HCT116 (cell line): ENCODE measurements around the gene TPH2.

Experiments used
- ATF3 ChIP-seq: IDR thresholded peaks from 2 replicates; pipeline ENCODE4 v1.6.1; 2012
- JUND ChIP-seq: IDR thresholded peaks from 2 replicates; pipeline ENCODE4 v1.6.1; 2012
- MAX ChIP-seq: IDR thresholded peaks from 2 replicates; pipeline ENCODE4 v1.6.1; 2012
- POLR2A ChIP-seq: IDR thresholded peaks from 2 replicates; pipeline ENCODE4 v1.7.0; 2011; ENCODE audit warnings: borderline replicate concordance; ENCODE audit not compliant: insufficient read depth, insufficient read length; ENCODE audit errors: extremely low read depth
- POLR2AphosphoS5 ChIP-seq: IDR thresholded peaks from 2 replicates; pipeline ENCODE4 v1.6.1; 2011; ENCODE audit warnings: mild to moderate bottlenecking, low read depth, low read length, moderate library complexity
- ZNF274 ChIP-seq: fragments of 200-500 bp; sonication (Bioruptor generic); IDR thresholded peaks from 2 replicates; pipeline ENCODE4 v1.6.1; 2014; ENCODE audit warnings: mild to moderate bottlenecking, low read depth, low read length, inconsistent platforms
- TF ChIP-seq, protein P1 (sequence below), 3 experiments: fragments of 200-600 bp in 1 of 3; sonication (generic) in 1 of 3; IDR thresholded peaks in 2 of 3; conservative IDR thresholded peaks in 1 of 3; 2 replicates each; pipeline ENCODE4 v1.5.1; 2012 to 2017; ENCODE audit warnings: low read depth in 2 of 3, low read length in 2 of 3, antibody characterized with exemption in 1 of 3, borderline replicate concordance in 1 of 3, control low read depth in 1 of 3, mild to moderate bottlenecking in 1 of 3, mixed read lengths in 1 of 3, mixed run types in 1 of 3, moderate library complexity in 1 of 3; ENCODE audit not compliant: insufficient read depth in 1 of 3
- TF ChIP-seq, protein P2 (sequence below): IDR thresholded peaks from 2 replicates; pipeline ENCODE4 v1.6.1; 2012; ENCODE audit warnings: low read depth

- TF ChIP-seq, protein P1, sequence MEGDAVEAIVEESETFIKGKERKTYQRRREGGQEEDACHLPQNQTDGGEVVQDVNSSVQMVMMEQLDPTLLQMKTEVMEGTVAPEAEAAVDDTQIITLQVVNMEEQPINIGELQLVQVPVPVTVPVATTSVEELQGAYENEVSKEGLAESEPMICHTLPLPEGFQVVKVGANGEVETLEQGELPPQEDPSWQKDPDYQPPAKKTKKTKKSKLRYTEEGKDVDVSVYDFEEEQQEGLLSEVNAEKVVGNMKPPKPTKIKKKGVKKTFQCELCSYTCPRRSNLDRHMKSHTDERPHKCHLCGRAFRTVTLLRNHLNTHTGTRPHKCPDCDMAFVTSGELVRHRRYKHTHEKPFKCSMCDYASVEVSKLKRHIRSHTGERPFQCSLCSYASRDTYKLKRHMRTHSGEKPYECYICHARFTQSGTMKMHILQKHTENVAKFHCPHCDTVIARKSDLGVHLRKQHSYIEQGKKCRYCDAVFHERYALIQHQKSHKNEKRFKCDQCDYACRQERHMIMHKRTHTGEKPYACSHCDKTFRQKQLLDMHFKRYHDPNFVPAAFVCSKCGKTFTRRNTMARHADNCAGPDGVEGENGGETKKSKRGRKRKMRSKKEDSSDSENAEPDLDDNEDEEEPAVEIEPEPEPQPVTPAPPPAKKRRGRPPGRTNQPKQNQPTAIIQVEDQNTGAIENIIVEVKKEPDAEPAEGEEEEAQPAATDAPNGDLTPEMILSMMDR (IDR thresholded peaks at IDR 0.05 in 2 of 3, conservative IDR thresholded peaks at IDR 0.05 in 1 of 3; ENCODE audit: borderline replicate concordance in 1 of 3, insufficient read depth in 1 of 3, low read depth in 2 of 3, low read length in 2 of 3) = no peak
- no peak for TF ChIP-seq POLR2A
- TF ChIP-seq, protein P2, sequence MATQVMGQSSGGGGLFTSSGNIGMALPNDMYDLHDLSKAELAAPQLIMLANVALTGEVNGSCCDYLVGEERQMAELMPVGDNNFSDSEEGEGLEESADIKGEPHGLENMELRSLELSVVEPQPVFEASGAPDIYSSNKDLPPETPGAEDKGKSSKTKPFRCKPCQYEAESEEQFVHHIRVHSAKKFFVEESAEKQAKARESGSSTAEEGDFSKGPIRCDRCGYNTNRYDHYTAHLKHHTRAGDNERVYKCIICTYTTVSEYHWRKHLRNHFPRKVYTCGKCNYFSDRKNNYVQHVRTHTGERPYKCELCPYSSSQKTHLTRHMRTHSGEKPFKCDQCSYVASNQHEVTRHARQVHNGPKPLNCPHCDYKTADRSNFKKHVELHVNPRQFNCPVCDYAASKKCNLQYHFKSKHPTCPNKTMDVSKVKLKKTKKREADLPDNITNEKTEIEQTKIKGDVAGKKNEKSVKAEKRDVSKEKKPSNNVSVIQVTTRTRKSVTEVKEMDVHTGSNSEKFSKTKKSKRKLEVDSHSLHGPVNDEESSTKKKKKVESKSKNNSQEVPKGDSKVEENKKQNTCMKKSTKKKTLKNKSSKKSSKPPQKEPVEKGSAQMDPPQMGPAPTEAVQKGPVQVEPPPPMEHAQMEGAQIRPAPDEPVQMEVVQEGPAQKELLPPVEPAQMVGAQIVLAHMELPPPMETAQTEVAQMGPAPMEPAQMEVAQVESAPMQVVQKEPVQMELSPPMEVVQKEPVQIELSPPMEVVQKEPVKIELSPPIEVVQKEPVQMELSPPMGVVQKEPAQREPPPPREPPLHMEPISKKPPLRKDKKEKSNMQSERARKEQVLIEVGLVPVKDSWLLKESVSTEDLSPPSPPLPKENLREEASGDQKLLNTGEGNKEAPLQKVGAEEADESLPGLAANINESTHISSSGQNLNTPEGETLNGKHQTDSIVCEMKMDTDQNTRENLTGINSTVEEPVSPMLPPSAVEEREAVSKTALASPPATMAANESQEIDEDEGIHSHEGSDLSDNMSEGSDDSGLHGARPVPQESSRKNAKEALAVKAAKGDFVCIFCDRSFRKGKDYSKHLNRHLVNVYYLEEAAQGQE = no peak
- no peak for TF ChIP-seq MAX
- no peak for TF ChIP-seq JUND
- TF ChIP-seq POLR2AphosphoS5 = no peak
- no peak for TF ChIP-seq ATF3
- TF ChIP-seq ZNF274 = no peak
Observed at GRCh38 chr12:71954861-71955260, 16.2 kb downstream of the TPH2 start.
